Activated T-helper 1 cell treated with anti-CD3 and anti-CD28 coated beads, Interleukin-2, amount 50 U/mL, for 16 hours (primary cell): ENCODE data around the gene SLC7A8.

Experiments
- DNase-seq, 2 donors: peaks; one replicate each; pipeline ENCODE4 v3.0.0-alpha.2; 2020; ENCODE audit warnings: low read depth in 1 of 2, low spot score in 1 of 2

The SLC7A8 gene

GRCh38 chr14:23132970-23133369 is 50.5 kb downstream of the SLC7A8 start:
- no peak for DNase-seq

- DNase-seq: no peak
Measured at GRCh38 chr14:23131482-23131881, 52.0 kb downstream of the SLC7A8 start.

GRCh38 chr14:23130871-23131270 is 52.6 kb downstream of the SLC7A8 start:
- DNase-seq: no peak

- DNase-seq: no peak
Measured at GRCh38 chr14:23129759-23130316, 53.6 kb downstream of the SLC7A8 start.

- DNase-seq: no peak
Measured at GRCh38 chr14:23128969-23129758, 54.3 kb downstream of the SLC7A8 start.

GRCh38 chr14:23127861-23128260 is 55.6 kb downstream of the SLC7A8 start:
- DNase-seq: no peak

GRCh38 chr14:23126548-23127278 is 56.7 kb downstream of the SLC7A8 start:
- DNase-seq: no peak

GRCh38 chr14:23125933-23126524 is 57.4 kb downstream of the SLC7A8 start:
- DNase-seq: no peak

- no peak for DNase-seq
Measured at GRCh38 chr14:23125011-23125410, 58.4 kb downstream of the SLC7A8 start.

GRCh38 chr14:23124337-23124954 is 59.0 kb downstream of the SLC7A8 start:
- DNase-seq: no peak

- DNase-seq: no peak
Measured at GRCh38 chr14:23123419-23123818, 60.0 kb downstream of the SLC7A8 start.

- no peak for DNase-seq
Measured at GRCh38 chr14:23122086-23122485, 61.4 kb downstream of the SLC7A8 start.

- DNase-seq: no peak
Measured at GRCh38 chr14:23121361-23121771, 62.1 kb downstream of the SLC7A8 start.

- DNase-seq: peak; percentile 48 to 60
Measured at GRCh38 chr14:23120541-23121251, 62.8 kb downstream of the SLC7A8 start.

- peak in 1 of 2 donors; percentile 12 for DNase-seq
Measured at GRCh38 chr14:23119363-23120327, 63.8 kb downstream of the SLC7A8 start.

GRCh38 chr14:23118506-23119362 is 64.7 kb downstream of the SLC7A8 start, which contains the start of gene CEBPE:
TSS of gene CEBPE (minus strand) at chr14:23119255. CDS start at chr14:23119091, 164 bp downstream.
- DNase-seq: no peak

- DNase-seq: no peak
Measured at GRCh38 chr14:23117371-23118020, 66.0 kb downstream of the SLC7A8 start.

GRCh38 chr14:23115918-23116317 is 67.5 kb downstream of the SLC7A8 start:
- no peak for DNase-seq
